DMS79 (cell line): Measurements from ENCODE around the gene SLCO4C1.
"Not testable (repeated sequence)": the region's sequence is repeated elsewhere in the genome, so short reads cannot be mapped to it uniquely, and the experiment has no call there.

Source experiments
- DNase-seq: peaks from one replicate; lab custom pipeline; 2025; lab: John Stamatoyannopoulos, UW

SLCO4C1 gene, protein sequence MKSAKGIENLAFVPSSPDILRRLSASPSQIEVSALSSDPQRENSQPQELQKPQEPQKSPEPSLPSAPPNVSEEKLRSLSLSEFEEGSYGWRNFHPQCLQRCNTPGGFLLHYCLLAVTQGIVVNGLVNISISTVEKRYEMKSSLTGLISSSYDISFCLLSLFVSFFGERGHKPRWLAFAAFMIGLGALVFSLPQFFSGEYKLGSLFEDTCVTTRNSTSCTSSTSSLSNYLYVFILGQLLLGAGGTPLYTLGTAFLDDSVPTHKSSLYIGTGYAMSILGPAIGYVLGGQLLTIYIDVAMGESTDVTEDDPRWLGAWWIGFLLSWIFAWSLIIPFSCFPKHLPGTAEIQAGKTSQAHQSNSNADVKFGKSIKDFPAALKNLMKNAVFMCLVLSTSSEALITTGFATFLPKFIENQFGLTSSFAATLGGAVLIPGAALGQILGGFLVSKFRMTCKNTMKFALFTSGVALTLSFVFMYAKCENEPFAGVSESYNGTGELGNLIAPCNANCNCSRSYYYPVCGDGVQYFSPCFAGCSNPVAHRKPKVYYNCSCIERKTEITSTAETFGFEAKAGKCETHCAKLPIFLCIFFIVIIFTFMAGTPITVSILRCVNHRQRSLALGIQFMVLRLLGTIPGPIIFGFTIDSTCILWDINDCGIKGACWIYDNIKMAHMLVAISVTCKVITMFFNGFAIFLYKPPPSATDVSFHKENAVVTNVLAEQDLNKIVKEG

DNA sequence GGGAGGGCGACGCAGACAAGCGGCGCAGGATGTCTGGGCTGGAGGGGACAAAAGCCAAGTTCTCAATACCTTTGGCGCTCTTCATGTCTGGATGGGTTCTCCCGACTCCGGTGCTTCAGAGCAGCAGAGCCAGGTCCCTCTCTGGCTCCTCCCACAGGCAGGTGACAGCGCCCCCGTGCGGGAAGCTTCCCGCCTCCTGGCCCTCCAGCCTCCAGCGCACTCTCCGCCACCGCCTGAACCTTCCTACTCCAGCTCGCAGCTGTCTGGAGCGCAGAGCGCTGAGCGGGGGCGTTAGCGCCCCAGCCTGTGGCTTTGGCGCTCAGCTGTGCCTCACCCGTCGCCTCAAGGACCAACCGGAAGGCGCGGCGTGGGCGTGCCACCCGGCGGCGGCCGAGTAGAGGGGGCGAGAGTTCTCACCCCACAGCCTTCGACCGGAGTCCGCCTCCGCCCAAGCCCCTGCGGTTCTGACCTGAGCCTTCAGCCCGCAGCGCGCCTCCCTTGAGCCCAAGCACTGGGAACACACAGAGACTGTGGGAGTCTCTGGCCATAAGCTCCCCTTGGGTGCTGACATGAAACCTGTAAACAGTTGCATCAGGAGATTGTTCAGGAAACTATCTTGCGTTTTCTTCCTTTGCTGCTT lies at the start of gene SLCO4C1:
TSS of gene SLCO4C1 (minus strand) at position 107 of the 640 bp plus-strand sequence. CDS start at position 85, 22 bp downstream.
- peak; percentile 23 for DNase-seq

DNA sequence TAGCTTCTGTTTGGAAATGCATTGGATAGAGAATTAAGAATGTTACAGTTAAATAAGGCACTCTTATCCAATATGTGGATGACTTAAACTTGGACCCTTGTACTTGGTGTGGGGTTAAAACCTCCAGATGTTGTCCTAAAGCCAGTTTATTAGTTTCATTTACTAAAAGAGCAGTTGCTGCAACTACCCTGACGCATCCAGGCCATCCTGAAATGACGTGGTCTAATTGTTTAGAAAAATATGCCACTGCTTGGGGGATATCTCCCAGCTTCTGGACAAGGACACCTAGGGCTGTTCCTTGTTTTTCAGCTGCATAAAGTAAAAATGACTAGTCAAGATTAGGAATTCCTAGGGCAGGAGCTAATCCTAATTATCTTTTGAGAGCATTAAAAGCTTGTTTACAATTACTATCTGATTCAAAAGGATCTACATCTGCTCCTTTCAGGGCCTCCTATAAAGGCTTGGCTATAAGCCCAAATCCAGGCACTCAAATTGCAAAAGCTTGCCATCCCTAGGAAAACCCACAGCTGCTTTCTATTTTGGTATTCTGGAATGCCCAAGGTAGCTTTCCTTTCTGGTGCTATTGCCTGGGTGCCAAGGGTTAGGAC lies 45.7 kb upstream of the SLCO4C1 start:
- DNase-seq = peak; percentile 2

DNA sequence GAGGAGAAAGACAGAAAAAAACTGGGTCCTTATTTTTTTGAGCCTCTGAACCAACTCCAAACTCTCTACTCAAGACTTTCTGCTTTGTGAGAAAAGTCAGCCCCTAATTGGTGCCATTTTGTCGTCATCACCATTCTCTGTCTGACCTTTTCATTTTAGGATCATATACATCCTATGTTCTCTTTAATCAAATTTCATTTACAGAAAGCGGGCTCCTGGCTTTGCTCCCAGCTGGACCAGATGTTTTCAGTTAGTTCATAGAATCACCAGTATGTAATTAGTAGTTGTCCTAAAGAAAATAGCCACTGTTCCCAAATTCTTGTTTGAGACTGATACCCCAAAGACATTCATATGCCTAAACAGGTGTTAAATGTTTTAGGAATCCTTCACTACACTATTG lies 28.6 kb upstream of the SLCO4C1 start:
- no peak for DNase-seq

DNA sequence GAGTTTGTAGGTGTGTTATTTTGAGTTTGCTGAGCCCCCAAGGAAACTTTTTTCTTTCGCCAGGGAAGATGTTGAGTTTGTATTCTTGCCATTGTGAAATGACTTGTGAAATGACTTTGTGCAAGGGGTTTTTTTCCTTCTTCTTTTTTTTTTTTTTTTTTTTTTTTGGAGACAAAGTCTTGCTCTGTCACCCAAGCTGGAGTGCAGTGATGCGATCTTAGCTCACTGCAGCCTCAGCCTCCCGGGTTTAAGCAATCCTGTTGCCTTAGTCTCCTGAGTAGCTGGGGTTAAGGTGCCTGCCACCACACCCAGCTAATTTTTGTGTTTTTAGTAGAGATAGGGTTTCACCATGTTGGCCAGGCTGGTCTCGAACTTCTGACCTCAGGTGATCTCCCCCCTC lies 22.7 kb upstream of the SLCO4C1 start:
- not testable (repeated sequence) for DNase-seq

DNA sequence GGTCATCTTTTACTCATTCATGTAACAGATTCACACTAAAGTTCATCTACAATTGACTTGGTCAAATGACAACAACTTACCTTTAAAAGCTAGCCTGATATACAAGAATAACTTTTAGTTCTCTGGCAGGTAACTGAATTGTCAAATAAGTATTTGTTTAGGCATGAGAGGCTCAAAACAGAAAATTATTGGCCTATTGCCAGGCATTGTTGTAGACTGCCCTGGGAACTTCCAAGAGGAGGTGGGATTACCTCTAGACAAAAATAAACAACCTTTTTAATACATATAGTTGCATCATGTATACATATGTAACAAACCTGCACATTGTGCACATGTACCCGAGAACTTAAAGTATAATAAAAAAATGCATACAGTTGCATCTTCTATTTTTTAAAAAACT lies 18.2 kb upstream of the SLCO4C1 start:
- no peak for DNase-seq

DNA sequence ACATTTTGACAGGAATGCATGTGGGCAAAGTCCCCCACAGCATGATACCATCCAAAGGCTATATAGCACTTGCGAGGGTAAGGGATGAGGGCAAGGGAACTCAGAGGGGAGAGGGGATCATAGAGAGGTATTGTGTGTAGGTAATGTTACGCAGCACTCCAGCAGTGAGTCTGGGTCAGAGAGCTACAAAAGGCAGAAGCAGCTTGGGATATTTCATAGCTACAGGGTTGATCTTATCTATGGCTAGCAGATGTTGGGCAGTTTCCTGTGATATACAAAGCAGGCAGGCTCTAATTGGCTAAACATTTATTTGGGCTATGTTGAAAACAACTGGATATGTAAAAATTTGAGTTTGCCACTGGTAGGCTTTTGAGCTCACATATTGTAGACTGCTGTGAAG lies 17.8 kb upstream of the SLCO4C1 start:
- DNase-seq = no peak

DNA sequence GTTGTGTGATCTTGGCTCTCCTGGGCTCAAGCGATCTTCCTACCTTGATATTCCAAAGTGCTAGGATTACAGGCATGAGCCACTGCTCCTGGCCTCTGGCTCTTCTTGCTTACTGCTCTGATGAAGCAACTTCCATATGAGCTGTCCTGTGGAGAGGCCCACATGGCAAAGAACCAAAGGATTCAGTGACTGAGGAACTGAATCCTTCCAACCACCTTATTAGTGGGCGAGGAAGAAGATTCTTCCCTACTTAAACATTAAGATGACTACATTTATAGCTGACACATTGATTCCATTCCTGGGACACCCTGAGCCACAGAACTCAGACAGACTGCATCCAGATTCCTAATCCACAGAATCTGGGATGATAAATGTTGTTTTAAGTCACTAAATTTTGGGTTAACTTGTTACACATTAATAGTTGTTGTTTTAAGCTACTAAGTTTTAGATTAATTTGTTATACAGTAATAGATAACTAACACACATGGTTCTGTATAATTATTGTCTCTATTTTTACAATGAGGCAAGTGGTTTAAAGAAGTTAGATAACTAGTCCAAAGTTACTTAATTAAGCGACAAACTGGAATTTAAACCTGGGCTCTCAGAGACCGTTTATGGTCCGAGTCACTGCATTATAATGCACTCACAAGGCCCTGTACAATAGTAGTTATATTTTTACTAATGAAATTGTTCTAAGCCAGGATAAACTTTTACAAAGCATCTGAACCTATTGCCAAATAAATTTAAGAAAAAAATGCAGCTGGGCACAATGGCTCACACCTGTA lies 16.7 kb upstream of the SLCO4C1 start:
- no peak for DNase-seq

DNA sequence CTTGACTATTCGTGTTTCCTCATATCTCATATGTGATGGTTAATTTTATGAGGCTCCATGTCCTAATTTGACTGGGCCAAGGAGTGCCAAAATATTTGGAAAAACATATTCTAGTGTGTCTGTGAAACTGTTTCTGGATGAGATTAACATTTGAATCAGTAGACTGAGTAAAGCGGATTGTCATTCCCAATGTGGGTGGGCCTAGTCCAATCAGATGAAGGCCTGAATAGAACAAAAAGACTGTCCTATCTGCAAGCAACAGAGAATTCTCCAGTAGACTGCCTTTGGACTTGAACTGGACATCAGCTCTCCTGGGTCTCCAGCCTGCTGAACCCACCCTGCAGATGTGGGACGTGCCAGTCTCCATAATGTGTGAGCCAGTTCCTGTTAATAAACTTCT lies 13.5 kb upstream of the SLCO4C1 start:
- DNase-seq = no peak

DNA sequence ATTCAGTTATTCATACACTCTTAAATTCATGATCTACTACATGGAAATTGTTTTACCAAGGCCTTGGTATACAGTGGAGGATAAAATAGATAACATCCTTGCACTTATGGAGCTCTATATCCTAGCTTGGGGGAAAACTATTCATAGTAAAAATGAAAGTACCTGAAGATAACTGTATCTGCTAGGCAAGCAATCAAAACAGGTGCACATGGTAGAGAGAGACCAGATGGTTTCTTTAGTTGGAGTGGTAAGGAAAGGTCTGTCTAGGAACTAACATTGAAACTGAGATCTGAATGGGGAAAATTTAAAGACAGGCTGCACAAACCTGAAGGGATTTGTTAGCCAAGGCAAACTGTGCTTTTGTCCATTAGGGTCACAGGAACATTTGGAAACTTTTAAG lies 11.1 kb upstream of the SLCO4C1 start:
- DNase-seq = no peak

DNA sequence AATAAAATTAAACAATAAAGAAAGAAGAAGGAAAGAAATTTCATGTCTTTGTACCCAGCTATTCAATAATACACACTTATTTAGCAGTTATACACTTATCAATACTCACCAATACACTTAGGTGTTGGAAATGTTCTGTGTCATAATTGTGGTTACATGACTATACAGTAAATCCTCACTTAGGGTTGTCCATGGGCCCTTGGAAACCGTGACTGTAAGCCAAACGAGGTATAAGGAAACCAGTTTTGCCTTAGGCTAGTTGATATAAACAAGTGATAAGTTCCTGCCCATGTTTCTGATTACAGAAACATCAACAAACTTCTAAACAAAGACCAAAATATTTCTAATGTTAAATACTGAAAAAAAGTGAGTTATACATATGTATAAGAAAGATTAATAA lies 10.0 kb upstream of the SLCO4C1 start:
- DNase-seq = no peak

DNA sequence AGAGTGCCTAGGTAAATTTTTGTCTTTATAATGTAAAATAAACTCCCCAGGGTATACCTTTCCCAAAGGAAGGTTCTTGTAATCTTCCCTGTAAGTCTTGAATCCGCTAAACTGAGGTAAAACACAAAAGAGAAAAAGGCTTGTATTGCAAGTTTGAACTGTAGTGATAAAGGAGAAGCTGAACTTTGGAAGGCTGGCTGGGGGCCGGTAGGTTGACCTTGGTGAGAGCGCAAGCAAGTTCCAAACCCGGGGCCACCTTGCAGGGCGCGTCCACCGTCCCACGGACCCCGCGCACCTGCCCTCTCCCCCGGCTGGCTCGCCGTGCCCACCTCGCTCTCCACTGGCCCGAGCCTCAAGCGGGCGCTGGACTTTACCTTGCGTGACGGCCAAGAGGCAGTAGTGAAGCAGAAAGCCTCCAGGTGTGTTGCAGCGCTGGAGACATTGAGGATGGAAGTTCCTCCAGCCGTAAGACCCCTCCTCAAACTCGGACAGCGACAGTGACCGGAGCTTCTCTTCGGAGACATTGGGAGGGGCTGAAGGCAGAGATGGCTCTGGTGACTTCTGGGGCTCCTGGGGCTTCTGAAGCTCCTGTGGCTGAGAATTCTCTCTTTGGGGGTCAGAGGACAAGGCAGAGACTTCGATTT lies 428 bp downstream of the SLCO4C1 start:
- DNase-seq = no peak

DNA sequence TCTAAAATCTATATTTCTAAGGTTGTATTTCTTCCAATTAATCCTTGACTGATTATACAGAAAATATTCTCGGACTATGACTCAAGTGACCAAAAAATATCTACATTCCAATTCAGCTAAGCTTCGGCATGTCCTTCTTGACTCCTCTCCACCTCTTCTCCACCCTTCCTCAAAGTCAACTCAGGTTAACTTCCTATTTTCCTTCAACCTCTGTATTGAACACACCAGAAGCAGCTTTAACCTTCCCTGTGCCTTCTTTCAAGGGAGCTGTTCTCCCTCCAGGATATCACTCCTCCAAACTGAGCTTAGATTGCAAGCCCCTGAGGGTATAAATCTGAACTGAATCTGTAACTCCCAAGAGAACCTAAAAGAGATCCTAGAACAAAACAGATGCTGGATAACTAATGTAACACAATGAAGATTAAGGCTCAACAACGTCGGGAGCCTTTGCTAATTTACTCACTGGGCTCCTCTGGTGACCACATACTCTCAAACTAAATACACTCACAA lies 1.1 kb downstream of the SLCO4C1 start:
- no peak for DNase-seq

DNA sequence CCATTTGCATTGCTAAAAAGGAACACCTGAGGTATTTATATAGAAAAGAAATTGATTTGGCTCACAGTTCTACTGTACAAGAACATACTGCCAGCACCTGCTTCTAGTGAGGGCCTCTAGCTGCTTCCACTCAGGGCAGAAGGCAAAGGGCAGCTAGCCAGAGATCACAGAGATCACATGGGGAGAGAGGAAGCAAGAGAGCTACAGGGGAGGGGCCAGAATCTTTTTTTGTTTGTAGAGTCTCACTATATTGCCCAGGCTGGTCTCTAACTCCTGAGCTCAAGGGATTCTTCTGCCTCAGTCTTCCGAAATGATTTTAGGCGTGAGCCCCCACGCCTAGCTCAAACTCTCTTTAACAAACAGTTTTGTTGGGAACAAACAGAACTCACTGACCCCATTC lies 6.1 kb downstream of the SLCO4C1 start:
- DNase-seq = no peak

DNA sequence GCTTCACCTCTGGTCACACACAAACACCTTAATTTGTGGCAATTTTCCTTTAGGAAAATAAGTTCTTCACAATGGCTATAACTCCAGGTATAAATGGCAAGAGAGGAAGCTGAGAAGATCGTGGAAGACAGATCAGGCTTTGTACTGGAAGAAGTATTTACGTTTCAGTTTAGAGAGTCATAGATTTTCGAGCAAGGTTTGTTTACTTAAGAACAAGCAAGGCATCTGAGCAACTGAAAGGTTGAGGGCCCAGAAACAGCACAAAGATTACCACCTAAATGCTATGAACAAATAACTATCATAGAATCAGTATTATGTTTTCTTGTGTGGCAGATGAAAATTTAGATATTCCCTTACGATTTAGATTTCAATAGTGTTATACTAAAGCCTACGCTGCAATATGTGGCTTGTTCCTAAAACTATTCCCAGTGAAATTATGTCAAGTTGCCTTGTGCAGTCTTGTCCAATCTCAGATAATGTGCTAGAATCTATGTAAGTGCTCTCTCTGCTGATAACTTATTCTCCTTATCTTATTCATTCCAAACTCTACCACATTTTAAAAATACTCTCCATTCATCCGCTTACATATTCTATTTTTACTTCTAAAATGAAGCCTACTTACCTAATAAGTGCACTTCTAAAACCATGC lies 6.7 kb downstream of the SLCO4C1 start:
- no peak for DNase-seq

DNA sequence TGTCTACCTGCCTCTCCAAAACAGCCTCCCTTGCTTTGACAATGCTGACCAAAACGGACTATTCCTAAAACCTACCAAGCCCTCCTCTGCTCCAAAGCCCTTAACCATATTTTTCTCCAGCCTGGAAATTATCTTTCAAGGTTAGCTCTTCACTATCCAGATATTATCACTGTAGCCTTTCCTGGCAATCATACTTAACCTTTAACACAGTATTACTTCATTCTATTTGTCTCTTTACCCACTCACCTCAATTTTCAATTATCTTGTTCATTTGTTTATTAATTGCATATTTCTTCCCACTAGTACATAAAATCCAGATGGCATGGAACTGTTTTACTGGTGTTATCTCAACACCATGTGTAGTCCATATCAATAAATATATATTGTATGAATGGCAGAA lies 7.5 kb downstream of the SLCO4C1 start:
- DNase-seq = no peak

DNA sequence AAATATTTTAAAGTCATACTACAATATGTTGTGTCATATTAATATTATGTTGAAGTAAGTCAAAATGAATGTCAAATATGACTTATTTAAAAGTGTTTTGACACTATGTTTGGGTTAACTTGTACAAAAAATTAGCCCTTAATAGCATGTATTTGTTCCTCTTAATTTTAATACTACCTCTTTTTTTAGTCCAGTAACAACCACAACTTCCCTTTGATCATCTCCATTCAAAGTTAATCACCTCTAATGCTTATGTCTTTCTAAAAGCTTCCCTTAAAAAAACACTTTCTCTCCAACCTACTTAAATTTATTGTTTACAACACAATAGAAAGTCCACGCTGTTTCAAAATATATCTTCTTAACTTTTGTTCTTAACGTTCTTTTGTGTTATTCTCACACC lies 9.6 kb downstream of the SLCO4C1 start:
- DNase-seq = no peak

DNA sequence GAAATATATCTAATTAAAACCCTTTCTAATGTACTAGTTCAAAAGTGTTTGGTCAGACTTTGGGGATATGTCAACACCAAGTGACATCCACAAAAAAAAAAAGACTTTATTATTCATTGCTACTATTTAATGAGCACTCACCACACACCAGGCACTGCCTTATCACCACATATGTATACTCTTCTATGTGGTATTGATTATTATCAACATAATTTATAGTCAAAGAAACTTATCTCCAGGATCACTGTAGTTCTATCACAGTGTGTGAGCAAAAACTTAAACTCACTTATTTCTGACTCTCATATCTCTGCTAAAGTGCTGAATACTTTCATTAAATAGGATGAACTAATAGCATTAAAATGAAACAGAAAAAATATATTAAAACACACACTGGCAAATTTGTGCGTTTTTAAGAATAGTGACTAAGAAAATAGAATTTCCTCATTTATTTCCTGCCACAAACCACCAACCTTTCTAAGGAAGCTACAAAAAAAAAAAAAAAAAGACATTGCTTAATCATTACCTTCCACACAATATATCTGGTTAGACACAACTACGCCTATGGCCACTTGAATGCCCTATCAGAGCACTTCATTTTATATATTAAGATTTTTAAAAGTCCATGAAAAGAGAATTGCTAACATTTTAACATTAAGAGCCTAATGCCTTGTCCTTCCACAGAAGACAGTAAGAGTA lies 12.8 kb downstream of the SLCO4C1 start:
- DNase-seq = no peak

DNA sequence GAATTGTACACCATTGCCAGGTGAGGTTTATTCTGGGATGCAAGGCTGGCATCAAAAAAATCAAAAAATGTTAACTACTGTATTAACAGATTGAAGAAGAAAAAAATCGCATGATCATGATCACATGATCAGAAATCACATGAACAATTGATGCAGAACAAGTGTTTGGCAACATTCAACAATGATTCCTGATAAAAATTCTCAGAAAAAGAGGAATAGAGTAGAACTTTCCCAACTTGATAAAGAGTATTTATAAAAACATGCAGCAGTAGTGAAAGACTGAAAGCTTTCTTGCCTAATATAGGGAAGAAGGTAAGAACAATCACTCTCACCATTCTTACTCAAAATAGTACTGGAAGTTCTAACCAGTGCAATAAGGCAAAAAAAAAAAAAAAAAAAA lies 16.4 kb downstream of the SLCO4C1 start:
- DNase-seq = no peak

DNA sequence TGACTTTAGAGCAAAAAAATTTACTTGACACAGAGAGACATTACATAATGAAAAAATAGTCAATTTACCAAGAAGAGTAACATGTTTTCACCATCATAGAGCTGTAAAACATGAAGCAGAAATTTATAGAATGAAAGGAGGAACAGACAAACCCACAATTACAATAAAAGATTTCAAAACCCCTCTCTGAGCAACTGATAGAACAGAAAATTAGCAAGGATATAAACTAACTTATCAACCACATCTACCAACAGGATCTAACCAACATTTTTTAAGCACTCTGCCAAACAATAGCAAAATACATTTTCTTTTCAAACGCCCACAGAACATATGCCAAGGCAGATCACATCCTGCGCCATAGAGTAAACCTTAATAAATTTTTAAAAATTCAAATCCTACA lies 17.9 kb downstream of the SLCO4C1 start:
- no peak for DNase-seq

DNA sequence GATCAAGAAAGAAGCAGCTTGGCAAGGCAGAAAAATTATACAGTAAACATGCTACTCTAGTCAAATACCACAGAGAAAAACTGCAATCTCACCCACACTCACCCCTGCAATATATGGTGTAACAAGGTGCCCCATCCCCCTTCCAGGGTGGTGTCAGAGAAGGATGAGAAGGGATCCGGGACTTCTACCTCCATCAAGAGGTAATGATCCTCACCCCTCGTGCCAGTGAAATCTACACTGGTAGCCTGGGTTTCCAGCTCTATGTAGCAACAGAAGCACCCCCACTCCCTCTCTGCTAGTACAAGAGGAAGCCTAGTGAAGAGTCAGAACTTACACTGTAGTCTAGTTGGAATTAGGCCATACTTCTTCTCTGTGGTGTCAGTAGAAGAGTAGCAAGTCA lies 18.9 kb downstream of the SLCO4C1 start:
- DNase-seq = no peak
